ENCODE results near the gene ZBTB7B.

DNA sequence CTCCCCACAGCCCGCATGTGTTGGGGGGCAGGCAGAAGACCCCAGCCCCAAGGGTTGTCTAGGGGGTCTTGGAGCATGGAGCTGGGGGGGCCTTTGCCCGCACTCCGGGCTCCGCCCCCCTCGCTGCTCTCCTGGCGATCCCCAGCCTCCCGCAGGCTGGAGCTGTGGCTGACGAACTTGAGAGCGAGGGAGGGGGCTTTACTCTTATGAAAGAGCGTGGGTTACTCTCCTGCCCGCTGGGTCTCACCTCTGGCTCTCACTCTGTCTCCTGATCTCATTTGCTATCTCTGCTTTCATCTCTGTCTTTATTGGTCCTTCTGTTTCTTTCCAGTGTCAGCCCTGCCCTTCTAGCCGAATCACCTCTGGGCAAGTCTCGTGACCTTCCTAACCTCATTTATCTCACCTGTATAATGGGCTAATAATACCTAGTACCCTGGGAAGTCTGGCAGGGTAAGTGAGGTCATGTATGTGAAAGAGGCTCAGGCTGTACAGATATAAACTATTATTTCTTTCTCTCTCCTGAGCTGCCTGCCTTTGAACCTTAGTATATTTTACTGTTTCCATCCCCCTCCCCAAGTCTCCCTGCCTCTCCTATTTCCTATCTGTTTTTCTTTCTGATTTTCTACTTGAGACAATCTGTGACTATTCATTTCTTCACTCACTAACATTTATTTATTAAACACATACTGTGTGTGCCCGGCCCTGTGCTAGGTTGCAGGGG, 61.7 kb downstream of the ZBTB7B start:
- no peak for TF ChIP-seq POLR2A (IDR thresholded peaks at IDR 0.05)
- TF ChIP-seq, protein P1, sequence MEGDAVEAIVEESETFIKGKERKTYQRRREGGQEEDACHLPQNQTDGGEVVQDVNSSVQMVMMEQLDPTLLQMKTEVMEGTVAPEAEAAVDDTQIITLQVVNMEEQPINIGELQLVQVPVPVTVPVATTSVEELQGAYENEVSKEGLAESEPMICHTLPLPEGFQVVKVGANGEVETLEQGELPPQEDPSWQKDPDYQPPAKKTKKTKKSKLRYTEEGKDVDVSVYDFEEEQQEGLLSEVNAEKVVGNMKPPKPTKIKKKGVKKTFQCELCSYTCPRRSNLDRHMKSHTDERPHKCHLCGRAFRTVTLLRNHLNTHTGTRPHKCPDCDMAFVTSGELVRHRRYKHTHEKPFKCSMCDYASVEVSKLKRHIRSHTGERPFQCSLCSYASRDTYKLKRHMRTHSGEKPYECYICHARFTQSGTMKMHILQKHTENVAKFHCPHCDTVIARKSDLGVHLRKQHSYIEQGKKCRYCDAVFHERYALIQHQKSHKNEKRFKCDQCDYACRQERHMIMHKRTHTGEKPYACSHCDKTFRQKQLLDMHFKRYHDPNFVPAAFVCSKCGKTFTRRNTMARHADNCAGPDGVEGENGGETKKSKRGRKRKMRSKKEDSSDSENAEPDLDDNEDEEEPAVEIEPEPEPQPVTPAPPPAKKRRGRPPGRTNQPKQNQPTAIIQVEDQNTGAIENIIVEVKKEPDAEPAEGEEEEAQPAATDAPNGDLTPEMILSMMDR (IDR thresholded peaks at IDR 0.05), result no peak
